ENCODE results near the gene SLC8B1. TPM values are rescaled to one million over a fixed set of nuclear protein-coding genes. Genes with fewer than 3 reads are reported as not detected.

The SLC8B1 gene
- total and polyA plus RNA-seq, 9 donors: 8.0 to 24.2 (median 11.8) TPM

GRCh38 chr12:113306382-113306781 lies 28.5 kb downstream of the SLC8B1 start:
- peaks cover 43% of the 10 kb centered on the region for H3K36me3 ChIP-seq (ENCODE audit: control insufficient read depth, insufficient read depth, low read length)
- H3K4me1 ChIP-seq (ENCODE audit: control insufficient read depth, insufficient read depth, low read length): no peaks in the 10 kb centered on the region
- no peaks in the 10 kb centered on the region for H3K27me3 ChIP-seq (ENCODE audit: control insufficient read depth, insufficient read depth, low read length)
- no peaks in the 10 kb centered on the region for H3K9me3 ChIP-seq (replicated peaks; ENCODE audit: control insufficient read depth, low read depth, low read length)
- WGBS (ENCODE audit: insufficient coverage): 63% methylated on average over 7 of the region's 11 CpGs
- H3K27ac ChIP-seq (ENCODE audit: low read length): no peak overlapping the region
- no peak for DNase-seq
- no peak overlapping the region for H3K4me3 ChIP-seq (ENCODE audit: low read length)

- no peak overlapping the region for H3K4me3 ChIP-seq (ENCODE audit: low read length)
- H3K36me3 ChIP-seq (ENCODE audit: control insufficient read depth, insufficient read depth, low read length): peaks cover 41% of the 10 kb centered on the region
- H3K4me1 ChIP-seq (ENCODE audit: control insufficient read depth, insufficient read depth, low read length): no peaks in the 10 kb centered on the region
- H3K27me3 ChIP-seq (ENCODE audit: control insufficient read depth, insufficient read depth, low read length): no peaks in the 10 kb centered on the region
- no peak overlapping the region for H3K27ac ChIP-seq (ENCODE audit: low read length)
- WGBS (ENCODE audit: insufficient coverage): 88% methylated on average over 9 of the region's 11 CpGs
- no peaks in the 10 kb centered on the region for H3K9me3 ChIP-seq (replicated peaks; ENCODE audit: control insufficient read depth, low read depth, low read length)
- no peak for DNase-seq
These were observed 29.5 kb downstream of the SLC8B1 start for GRCh38 chr12:113305281-113305856.

GRCh38 chr12:113302886-113303640 lies 31.8 kb downstream of the SLC8B1 start:
- Histone ChIP-seq H3K4me1 (ENCODE audit: control insufficient read depth, insufficient read depth, low read length) (peaks cover 20% of the 10 kb centered on the region), H3K4me3 (ENCODE audit: low read length) (no peak overlapping the region), H3K36me3 (ENCODE audit: control insufficient read depth, insufficient read depth, low read length) (peaks cover 46% of the 10 kb centered on the region), H3K27ac (ENCODE audit: low read length) (no peak overlapping the region), H3K27me3 (ENCODE audit: control insufficient read depth, insufficient read depth, low read length) (no peaks in the 10 kb centered on the region), H3K9me3 (replicated peaks; ENCODE audit: control insufficient read depth, low read depth, low read length) (no peaks in the 10 kb centered on the region)
- WGBS (ENCODE audit: insufficient coverage): 52% methylated on average over 11 of the region's 19 CpGs
- DNase-seq: peak; percentile 35

DNA sequence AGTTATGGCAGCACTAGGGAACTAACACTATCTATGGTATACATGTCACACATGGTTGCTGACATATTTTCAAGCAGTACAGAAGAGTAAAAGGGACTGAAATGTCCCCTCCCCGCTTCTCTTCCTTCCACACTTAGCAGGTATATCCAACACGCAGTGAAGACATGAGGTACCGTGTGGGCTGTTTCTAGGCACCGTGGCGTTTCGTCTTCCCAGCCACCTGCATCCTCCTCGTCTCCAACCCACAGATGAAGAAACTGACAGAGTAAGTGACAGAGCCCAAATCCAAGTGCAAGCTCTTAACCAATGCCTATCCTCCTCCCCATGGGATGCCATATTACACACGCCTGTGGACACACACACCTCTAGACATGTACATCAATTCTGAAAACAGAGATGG lies 32.4 kb downstream of the SLC8B1 start:
- Histone ChIP-seq H3K27me3 (ENCODE audit: control insufficient read depth, insufficient read depth, low read length) (no peaks in the 10 kb centered on the region), H3K27ac (ENCODE audit: low read length) (no peak overlapping the region), H3K4me1 (ENCODE audit: control insufficient read depth, insufficient read depth, low read length) (peaks cover 25% of the 10 kb centered on the region), H3K9me3 (replicated peaks; ENCODE audit: control insufficient read depth, low read depth, low read length) (no peaks in the 10 kb centered on the region), H3K4me3 (ENCODE audit: low read length) (no peak overlapping the region), H3K36me3 (ENCODE audit: control insufficient read depth, insufficient read depth, low read length) (peaks cover 46% of the 10 kb centered on the region)
- DNase-seq: no peak
- 92% methylated on average over 8 of the region's 8 CpGs for WGBS (ENCODE audit: insufficient coverage)

DNA sequence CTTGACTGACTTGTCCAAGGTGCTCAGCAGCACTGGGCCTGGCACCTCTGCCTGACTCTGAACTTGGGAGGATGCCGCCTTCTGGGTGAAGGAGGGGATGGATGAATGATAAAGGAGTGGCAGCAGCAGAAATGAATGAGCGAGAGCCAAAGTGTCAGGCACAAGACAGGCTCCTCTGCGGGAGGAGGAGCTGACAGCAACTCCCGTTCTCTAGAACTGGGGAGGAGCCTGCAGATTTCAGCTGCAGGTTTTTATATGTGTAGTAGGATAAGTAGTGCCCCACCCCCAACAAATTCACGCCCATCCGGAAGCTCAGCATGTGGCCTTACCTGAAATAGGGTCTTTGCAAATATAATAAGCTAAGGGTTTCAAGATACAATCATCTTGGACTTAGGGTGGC lies 33.1 kb downstream of the SLC8B1 start:
- WGBS (ENCODE audit: insufficient coverage): 59% methylated on average over 4 of the region's 6 CpGs
- Histone ChIP-seq H3K4me1 (ENCODE audit: control insufficient read depth, insufficient read depth, low read length) (peaks cover 25% of the 10 kb centered on the region), H3K36me3 (ENCODE audit: control insufficient read depth, insufficient read depth, low read length) (peaks cover 48% of the 10 kb centered on the region), H3K27ac (ENCODE audit: low read length) (no peak overlapping the region), H3K27me3 (ENCODE audit: control insufficient read depth, insufficient read depth, low read length) (no peaks in the 10 kb centered on the region), H3K4me3 (ENCODE audit: low read length) (no peak overlapping the region), H3K9me3 (replicated peaks; ENCODE audit: control insufficient read depth, low read depth, low read length) (no peaks in the 10 kb centered on the region)
- DNase-seq: no peak

GRCh38 chr12:113299619-113300237 lies 35.2 kb downstream of the SLC8B1 start:
- WGBS (ENCODE audit: insufficient coverage): 39% methylated on average over 8 of the region's 14 CpGs
- Histone ChIP-seq H3K27ac (ENCODE audit: low read length) (peak overlapping the region; percentile 83), H3K36me3 (ENCODE audit: control insufficient read depth, insufficient read depth, low read length) (peaks cover 46% of the 10 kb centered on the region), H3K9me3 (replicated peaks; ENCODE audit: control insufficient read depth, low read depth, low read length) (no peaks in the 10 kb centered on the region), H3K4me3 (ENCODE audit: low read length) (no peak overlapping the region), H3K4me1 (ENCODE audit: control insufficient read depth, insufficient read depth, low read length) (peaks cover 25% of the 10 kb centered on the region), H3K27me3 (ENCODE audit: control insufficient read depth, insufficient read depth, low read length) (no peaks in the 10 kb centered on the region)
- DNase-seq: peak; percentile 25

DNA sequence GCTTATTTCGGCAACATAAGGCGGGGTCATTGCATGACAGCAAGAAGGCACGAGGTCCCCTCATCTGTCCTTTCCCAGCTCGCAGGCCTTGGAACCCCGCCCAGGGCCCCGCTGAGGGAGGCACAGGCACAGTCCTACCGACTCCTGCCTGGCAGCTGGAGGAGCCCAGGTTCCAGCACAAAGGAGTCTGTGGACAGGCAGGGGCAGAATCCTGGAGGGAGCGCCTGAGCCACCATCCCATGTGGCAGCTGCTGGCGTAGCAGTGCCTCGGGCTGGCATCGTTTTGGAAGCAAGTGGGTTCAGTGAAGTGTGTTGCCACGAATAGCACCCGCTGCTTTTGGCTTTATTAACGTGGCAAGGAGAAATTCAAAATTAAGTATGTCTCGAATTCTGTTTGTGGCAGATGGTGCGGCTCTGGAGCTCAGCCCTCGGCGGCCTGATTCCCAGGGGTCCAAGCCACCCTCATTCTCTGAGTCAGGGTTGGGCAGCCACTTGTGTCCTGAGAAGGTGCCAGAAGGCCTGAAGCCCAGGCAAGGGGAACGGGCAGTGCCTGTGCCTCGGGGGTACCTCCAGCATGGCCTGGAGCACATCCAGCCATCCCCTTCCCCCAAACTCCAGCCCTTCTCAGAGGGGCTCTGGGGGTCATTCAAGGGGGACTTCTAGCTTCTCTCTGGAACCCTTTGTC lies 35.9 kb downstream of the SLC8B1 start:
- Histone ChIP-seq H3K36me3 (ENCODE audit: control insufficient read depth, insufficient read depth, low read length) (peaks cover 49% of the 10 kb centered on the region), H3K4me1 (ENCODE audit: control insufficient read depth, insufficient read depth, low read length) (peaks cover 25% of the 10 kb centered on the region), H3K27ac (ENCODE audit: low read length) (peak overlapping the region; percentile 83), H3K27me3 (ENCODE audit: control insufficient read depth, insufficient read depth, low read length) (no peaks in the 10 kb centered on the region), H3K4me3 (ENCODE audit: low read length) (no peak overlapping the region), H3K9me3 (replicated peaks; ENCODE audit: control insufficient read depth, low read depth, low read length) (no peaks in the 10 kb centered on the region)
- WGBS (ENCODE audit: insufficient coverage): 60% methylated on average over 18 of the region's 20 CpGs
- DNase-seq: peak; percentile 62

DNA sequence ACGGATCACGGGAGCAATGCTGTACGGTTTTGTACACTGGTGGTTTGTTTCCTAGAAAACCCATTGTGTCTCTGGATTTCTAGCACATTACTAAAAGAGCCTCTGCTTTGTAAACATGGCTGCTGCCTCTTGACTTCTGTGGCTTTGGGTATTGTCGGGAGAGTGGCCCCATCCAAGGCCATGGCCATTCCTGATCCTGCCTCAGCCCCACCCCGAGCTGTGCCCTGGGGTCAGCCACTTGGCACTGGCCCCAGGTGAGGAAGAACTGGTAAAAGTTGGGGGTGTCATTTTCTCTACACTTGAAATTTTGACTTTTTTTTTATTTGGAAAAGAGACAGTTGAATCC lies 36.5 kb downstream of the SLC8B1 start:
- H3K27ac ChIP-seq (ENCODE audit: low read length): peak overlapping the region; percentile 83
- no peak overlapping the region for H3K4me3 ChIP-seq (ENCODE audit: low read length)
- DNase-seq: no peak
- no peaks in the 10 kb centered on the region for H3K9me3 ChIP-seq (replicated peaks; ENCODE audit: control insufficient read depth, low read depth, low read length)
- no peaks in the 10 kb centered on the region for H3K27me3 ChIP-seq (ENCODE audit: control insufficient read depth, insufficient read depth, low read length)
- H3K36me3 ChIP-seq (ENCODE audit: control insufficient read depth, insufficient read depth, low read length): peaks cover 55% of the 10 kb centered on the region
- WGBS (ENCODE audit: insufficient coverage): no CpG with 5 or more reads among the region's 5 CpGs
- peaks cover 25% of the 10 kb centered on the region for H3K4me1 ChIP-seq (ENCODE audit: control insufficient read depth, insufficient read depth, low read length)

DNA sequence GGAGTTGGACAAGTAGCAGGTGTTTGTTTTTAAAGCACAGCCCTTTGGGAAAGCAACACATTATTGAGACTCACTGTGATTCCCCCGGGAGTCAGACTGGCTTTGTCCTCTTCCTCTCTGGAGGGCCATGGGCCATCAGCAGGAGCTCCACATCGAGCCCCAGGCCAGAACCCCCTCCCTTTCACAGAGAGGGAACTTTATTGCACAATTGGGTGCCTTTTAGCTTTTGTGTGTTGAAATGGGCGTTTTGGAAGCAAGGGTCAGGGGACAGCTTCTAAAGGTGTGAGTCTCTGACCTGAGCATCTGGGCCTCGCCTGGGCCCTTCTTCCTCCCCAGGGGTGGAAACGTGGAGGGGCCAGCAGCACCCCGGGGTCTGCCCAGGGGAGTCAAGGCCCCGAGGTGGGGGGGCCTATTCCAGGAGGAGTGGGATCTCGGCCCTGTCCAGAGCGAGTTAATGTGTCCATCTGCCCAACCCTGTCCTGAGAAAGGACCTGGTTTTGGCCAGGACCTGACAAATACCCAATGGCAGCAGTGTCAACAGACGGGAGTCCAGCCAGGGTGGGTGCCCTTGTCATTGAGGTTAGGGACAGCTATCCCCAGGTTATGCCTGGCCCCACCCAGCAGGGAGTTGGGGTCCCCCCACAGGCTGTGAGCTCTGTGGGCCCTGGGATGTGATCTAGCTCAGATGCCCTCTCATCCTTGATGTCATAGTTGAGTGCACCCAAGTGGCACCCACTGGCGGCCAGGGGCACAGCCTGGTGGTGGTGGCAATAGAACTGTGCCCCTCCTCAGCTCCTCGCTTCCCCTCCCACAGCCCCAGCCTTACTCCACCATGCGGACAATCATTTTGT lies 37.1 kb downstream of the SLC8B1 start:
- no peak for DNase-seq
- Histone ChIP-seq H3K27me3 (ENCODE audit: control insufficient read depth, insufficient read depth, low read length) (no peaks in the 10 kb centered on the region), H3K27ac (ENCODE audit: low read length) (peak overlapping the region; percentile 83), H3K9me3 (replicated peaks; ENCODE audit: control insufficient read depth, low read depth, low read length) (no peaks in the 10 kb centered on the region), H3K4me1 (ENCODE audit: control insufficient read depth, insufficient read depth, low read length) (peaks cover 25% of the 10 kb centered on the region), H3K36me3 (ENCODE audit: control insufficient read depth, insufficient read depth, low read length) (peaks cover 61% of the 10 kb centered on the region), H3K4me3 (ENCODE audit: low read length) (no peak overlapping the region)
- 94% methylated on average over 7 of the region's 13 CpGs for WGBS (ENCODE audit: insufficient coverage)
